Measurements from ENCODE around the gene NTM.
"Not testable (repeated sequence)": the region's sequence is repeated elsewhere in the genome, so short reads cannot be mapped to it uniquely, and the experiment has no call there.

Gene NTM

GRCh38 chr11:131422029-131422428 is 51.6 kb downstream of the NTM start:
- DNase-seq (ENCODE audit: low read depth), result no peak

DNA sequence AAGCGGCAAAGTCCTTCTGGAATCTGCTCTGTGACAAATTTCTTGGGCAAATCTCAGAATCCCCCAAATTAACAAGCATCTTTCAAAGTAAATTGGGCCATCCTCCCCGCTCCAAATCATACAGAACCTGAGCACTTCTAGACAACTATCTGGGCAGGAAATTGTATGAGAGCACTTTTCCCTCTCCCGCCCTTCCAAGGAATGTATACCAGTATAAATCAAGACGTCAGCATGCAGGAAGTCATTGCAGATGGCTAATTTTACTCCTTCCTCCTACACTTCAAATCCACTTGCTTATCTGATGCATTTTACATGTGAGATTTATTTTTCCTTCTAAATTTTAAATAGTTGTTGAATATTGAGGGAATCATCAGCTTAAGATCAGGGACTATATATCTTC is 52.1 kb downstream of the NTM start:
- no peak for DNase-seq (ENCODE audit: low read depth)

DNA sequence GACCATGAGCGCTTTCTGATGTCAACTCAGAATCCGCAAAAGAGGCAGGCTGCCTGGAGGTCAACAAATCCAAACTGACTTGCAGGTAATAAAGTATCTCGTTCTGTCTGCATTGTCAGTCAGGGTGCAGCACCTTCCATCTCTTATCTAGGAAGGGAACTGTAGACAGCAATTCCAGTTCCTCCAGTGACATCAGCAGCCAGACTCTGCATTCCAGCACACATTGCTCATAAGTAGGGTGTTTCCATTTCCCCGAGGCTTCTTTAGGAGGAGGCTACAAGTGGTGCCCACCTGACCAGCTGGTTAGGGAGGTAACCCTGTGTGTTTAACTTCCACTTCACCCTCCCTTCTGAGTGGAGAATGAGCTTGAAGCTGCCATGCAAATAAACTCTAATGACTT is 53.3 kb downstream of the NTM start:
- DNase-seq (ENCODE audit: low read depth), result no peak

GRCh38 chr11:131424257-131424876 is 54.0 kb downstream of the NTM start:
- DNase-seq (ENCODE audit: low read depth), result not testable (repeated sequence)

DNA sequence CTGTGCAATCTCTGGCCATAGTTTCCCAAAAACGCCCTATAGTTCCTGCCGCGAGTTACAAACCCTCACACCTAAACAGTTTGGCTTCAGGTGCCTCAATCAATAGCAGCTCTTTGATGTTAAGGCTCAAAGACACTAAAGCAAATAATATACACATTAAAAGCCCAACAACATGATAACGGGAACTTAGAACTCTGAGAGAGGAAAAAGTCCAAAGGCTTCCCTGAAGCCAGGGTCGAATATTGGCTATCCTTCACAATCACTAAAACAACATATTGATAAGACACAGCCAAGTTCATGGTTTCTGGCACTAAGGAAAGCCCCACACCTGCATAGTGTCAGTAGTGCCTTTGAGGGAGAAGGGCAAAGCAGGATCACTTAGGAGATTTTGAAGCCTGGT is 54.9 kb downstream of the NTM start:
- no peak for DNase-seq (ENCODE audit: low read depth)

- DNase-seq (ENCODE audit: low read depth), result no peak
These were observed 58.4 kb downstream of the NTM start for GRCh38 chr11:131428853-131429252.

DNA sequence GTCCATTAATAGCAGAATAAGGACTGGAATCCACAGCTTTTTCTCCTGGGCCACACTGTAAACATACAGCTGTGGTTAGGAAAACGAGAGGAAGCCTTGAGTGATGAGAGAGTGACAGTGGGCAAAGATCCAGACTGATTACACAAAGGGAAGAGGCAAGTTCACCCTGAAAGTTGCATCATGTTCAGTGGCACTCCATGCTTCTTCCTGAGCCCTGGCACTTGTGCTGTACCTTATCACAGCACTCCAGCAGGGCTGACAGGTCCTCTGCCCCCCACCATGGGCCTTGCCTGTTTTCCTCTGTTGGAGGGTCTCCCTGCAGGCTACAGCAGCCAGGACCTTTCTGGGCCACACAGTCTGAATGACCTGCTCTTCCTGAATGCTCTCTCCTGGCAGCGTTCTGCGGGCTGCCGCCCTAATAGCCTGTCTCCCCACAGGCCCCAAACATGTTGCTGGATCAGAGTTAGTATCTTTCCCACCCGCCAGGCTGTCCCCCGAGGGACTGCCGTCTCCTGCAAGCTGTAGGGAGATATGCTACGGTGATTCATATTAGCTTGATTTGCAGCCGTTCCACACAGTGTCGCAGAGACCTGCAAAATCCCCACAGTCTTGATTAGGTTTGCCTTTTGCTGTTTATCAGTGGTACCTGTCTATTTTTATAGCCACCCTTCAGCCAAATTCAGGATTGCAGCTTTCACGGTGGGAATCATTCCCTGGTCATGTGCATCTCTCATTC is 60.2 kb downstream of the NTM start:
- no peak for DNase-seq (ENCODE audit: low read depth)

GRCh38 chr11:131441051-131441810 is 70.8 kb downstream of the NTM start:
- DNase-seq (ENCODE audit: low read depth), result no peak

- no peak for DNase-seq (ENCODE audit: low read depth)
These were observed 76.3 kb downstream of the NTM start for GRCh38 chr11:131446590-131447275.

DNA sequence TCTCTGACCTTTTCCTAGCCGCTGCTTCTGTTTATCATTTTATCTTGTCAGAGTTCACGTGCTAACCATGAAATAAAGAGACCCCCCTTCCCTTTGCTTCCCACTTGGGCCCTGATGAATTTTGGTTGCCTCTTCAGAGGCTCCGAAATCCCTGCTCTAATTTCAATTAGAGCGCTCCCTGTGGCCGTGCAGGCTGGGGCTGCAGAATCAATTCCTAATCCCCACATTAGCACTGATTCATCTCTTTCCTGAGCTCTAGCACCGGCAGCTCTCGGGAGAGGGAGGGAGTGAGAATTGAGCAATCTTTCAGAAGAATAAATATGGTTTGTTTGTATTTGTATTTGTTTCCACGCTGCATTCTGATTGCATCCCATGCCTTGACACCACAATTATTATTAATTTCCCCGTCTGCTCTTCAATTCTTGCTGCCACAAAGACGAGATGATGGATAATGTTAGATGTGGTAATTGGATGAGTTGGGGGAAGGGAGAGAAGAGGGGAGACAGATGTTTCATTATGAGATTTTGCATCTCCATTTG is 76.9 kb downstream of the NTM start:
- DNase-seq (ENCODE audit: low read depth), result no peak

- no peak for DNase-seq (ENCODE audit: low read depth)
These were observed 77.5 kb downstream of the NTM start for GRCh38 chr11:131447898-131448297.

GRCh38 chr11:131449036-131450019 is 78.9 kb downstream of the NTM start:
- DNase-seq (ENCODE audit: low read depth), result no peak

DNA sequence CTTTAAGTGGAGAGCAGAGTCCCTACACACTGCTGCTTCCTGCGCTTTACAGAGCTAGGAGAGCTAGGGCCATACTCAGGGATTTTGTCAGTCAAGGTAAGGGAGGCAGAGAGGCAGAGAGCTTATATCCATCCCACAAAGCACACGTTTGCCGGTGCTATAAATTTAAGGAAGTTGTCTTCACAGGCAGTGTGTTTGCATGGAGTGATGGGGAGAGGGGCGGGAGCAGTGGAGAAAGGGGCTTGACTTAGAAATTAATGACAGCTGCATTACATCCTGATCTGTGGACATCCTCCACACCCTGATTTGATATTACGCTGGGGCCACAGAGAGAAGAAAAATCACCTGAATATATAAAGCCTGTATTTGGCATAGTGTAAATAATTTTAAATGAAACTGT is 84.1 kb downstream of the NTM start:
- DNase-seq (ENCODE audit: low read depth), result no peak

- no peak for DNase-seq (ENCODE audit: low read depth)
These were observed 84.6 kb downstream of the NTM start for GRCh38 chr11:131454989-131455388.

DNA sequence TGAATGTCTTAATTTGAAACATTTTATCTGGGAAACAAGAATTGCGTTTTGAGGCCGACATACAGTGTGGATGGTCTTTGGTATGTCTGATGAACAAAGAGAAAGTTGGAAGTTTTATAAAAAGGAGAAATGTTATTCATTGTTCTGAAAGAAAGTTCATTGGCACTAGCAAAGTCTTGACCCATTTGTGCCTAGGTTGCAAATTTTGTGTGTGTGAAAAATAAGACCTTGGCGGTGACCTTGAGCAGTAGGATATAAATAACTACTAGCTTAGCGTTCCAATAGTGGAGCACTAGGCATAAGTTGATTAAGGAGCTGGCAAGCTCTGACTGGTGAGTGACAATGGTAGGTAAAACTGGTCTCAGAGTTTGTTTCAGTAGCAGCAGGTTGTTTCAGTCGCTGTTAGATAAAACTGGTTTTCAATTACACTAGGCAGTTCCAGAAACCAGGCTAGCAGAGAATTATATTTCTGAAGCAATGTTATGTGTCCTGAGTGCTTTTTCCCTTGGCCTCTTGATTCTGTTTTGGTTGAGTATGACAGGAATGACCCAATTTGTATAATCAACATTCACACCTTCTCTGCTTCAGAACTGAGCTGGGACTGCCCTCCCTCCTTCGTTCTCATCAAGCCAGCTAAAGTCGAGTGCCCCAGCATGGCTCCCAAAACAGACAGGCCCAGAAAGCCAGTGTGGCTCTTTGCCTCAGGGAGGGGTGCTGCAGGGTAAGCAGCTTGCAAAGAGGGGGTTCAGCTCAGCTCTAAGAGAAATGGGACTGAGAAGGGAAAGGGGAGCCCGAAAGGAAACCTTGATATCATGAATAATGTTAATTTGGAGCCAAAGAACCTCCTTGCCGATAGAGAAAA is 85.7 kb downstream of the NTM start:
- DNase-seq (ENCODE audit: low read depth), result no peak

- no peak for DNase-seq (ENCODE audit: low read depth)
These were observed 86.7 kb downstream of the NTM start for GRCh38 chr11:131457163-131457562.

- DNase-seq (ENCODE audit: low read depth), result no peak
These were observed 88.0 kb downstream of the NTM start for GRCh38 chr11:131458421-131458820.

DNA sequence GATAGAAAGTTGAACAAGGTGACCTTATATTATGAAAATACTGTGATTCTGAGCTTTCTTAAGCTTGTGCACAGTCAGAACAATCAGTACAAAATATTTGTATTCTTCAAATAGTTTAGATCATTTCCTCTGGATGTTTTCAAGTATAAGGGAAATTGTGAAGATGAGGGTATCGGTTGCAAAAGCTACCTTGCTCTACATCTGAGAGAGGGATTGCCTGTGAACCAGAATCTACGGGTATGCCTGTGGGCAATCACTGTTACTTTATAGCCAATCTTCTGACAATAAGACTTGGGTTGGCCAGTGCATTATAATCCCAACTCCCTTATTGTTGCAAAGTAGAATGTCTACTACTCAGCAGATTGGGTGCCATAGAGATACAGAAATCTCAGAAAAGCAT is 90.5 kb downstream of the NTM start:
- DNase-seq (ENCODE audit: low read depth), result no peak

DNA sequence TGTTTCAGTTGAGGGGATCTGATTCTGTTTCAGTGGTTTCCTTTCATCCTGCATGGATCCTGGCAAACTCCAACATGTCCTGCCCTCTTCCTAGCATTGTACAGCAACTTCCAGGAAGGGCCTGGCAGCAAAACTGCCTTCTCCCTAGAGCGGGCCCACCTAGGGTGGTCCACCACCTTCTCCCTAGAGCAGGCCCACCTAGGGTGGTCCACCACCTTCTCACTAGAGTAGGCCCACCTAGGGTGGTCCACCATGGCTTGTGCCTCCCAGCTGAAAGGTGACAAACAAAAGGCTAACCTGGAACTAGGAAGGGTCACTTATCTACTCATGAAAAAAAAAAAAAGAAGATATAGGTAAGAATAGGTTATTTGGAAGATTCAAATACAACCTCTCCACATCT is 92.2 kb downstream of the NTM start:
- DNase-seq (ENCODE audit: low read depth), result no peak

DNA sequence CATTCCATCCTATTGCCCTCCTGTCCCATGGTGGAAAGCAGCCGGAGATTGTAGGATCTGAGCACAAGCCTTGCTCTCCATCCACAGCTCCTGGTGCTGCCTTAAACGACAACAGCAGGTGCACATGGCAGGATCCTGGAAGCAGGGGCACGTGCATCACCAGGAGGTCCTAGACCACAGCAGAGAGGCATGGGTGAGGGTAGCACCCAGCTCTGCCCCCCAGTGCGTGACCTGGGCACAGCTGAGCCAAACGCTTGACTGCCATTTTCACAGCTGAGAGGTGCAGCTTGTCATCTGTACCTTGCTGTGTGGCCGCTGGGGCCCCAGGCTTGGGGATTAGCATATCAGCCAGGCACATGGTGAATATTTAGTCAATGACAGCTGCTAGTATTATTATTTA is 92.7 kb downstream of the NTM start:
- DNase-seq (ENCODE audit: low read depth), result no peak

Data from stimulated activated CD8-positive, alpha-beta memory T cell treated with anti-CD3 and anti-CD28 coated beads, Interleukin-15, amount 100 ng/mL, for 24 hours (primary cell).